Measurements from ENCODE around the gene ART5.

ART5 gene

DNA sequence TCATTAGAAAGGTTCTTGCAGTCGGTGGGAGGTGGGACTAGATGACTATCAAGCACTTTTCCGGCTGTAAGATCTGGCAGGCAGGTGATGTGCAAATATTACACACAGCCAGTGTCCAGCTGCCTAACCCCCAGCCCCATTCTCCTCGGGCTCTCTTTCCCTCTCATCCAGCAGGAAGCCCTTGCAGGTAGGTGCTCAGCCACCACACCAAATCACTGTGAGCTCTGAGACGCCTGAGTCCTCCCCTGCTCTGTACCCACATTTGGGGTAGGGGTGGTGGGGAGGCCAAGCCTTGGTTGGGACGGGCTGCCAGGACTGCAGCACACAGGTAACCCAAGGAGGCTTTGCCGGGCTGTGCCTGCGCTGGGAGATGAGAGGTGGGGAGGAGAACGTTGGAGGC, 601 bp downstream of the ART5 start:
- H3K9ac ChIP-seq (ENCODE audit: low read length in 5 of 5), result no peak overlapping the region
- H3K9me3 ChIP-seq (ENCODE audit: control insufficient read depth in 5 of 5, low read length in 5 of 5), result no peaks in the 10 kb centered on the region
- H3K4me3 ChIP-seq (ENCODE audit: low read depth in 1 of 5, low read length in 5 of 5), result peak overlapping the region in 1 of 5 donors; percentile 39
- H3K27ac ChIP-seq (ENCODE audit: low read depth, low read length), result no peak overlapping the region
- no peaks in the 10 kb centered on the region for H3K36me3 ChIP-seq (ENCODE audit: control insufficient read depth in 5 of 5, insufficient read depth in 5 of 5, low read length in 5 of 5)
- peaks cover 5 to 16% (median 12%) of the 10 kb centered on the region in 5 donors for H3K4me1 ChIP-seq (ENCODE audit: control insufficient read depth in 5 of 5, insufficient read depth in 5 of 5, low read length in 5 of 5)
- peaks cover 0 to 7% (median 3%) of the 10 kb centered on the region in 5 donors for H3K27me3 ChIP-seq (ENCODE audit: control insufficient read depth in 5 of 5, insufficient read depth in 4 of 5, low read length in 5 of 5)

DNA sequence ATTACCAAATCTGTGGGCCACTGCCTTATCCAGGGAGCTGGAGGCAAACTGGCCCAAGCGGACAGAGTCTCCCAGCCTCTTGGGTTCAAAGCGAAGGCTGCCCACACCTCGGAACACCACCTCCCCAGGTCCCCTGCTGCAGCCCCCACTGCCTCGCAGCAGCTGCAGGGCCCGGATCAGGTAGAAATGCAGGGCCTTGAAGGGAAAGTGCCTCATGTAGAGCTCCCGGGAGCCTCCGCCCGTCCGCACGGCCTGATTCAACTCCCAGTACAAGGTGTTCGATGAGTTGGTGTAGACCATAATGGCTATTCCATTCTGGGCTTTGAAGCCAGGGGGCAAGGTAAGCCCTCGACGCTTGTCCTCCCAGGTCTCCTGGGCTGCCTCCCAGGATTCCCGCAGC, 2.0 kb downstream of the ART5 start:
- Histone ChIP-seq H3K9me3 (ENCODE audit: control insufficient read depth in 5 of 5, low read length in 5 of 5) (no peaks in the 10 kb centered on the region), H3K4me3 (ENCODE audit: low read depth in 1 of 5, low read length in 5 of 5) (no peak overlapping the region), H3K36me3 (ENCODE audit: control insufficient read depth in 5 of 5, insufficient read depth in 5 of 5, low read length in 5 of 5) (no peaks in the 10 kb centered on the region), H3K27ac (ENCODE audit: low read depth, low read length) (no peak overlapping the region), H3K9ac (ENCODE audit: low read length in 5 of 5) (no peak overlapping the region), H3K4me1 (ENCODE audit: control insufficient read depth in 5 of 5, insufficient read depth in 5 of 5, low read length in 5 of 5) (peaks cover 3 to 16% (median 12%) of the 10 kb centered on the region in 5 donors), H3K27me3 (ENCODE audit: control insufficient read depth in 5 of 5, insufficient read depth in 4 of 5, low read length in 5 of 5) (no peaks in the 10 kb centered on the region)

DNA sequence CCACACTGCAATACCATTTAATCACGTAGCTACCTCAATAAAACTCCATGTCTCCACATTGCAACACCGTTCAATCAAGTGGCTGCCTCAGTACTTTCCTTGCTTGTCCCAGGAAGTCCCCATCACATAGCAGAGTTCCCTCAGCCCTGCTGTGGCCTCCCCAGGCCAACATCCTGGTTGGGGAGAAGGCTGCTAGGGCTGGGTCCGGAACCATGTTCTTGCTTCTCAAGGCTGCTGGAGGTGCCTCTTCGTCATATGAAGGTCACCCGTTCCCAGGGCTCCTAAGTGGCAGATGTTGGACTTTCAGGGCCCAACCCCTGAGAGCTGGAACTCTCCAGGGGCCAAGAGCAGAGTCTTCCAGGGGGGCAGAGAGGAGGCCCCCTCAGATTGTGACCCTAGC, 3.3 kb downstream of the ART5 start:
- H3K27me3 ChIP-seq (ENCODE audit: control insufficient read depth in 5 of 5, insufficient read depth in 4 of 5, low read length in 5 of 5), result no peaks in the 10 kb centered on the region
- no peak overlapping the region for H3K27ac ChIP-seq (ENCODE audit: low read depth, low read length)
- peaks cover 3 to 16% (median 12%) of the 10 kb centered on the region in 5 donors for H3K4me1 ChIP-seq (ENCODE audit: control insufficient read depth in 5 of 5, insufficient read depth in 5 of 5, low read length in 5 of 5)
- no peak overlapping the region for H3K9ac ChIP-seq (ENCODE audit: low read length in 5 of 5)
- no peaks in the 10 kb centered on the region for H3K36me3 ChIP-seq (ENCODE audit: control insufficient read depth in 5 of 5, insufficient read depth in 5 of 5, low read length in 5 of 5)
- no peak overlapping the region for H3K4me3 ChIP-seq (ENCODE audit: low read depth in 1 of 5, low read length in 5 of 5)
- H3K9me3 ChIP-seq (ENCODE audit: control insufficient read depth in 5 of 5, low read length in 5 of 5), result no peaks in the 10 kb centered on the region

DNA sequence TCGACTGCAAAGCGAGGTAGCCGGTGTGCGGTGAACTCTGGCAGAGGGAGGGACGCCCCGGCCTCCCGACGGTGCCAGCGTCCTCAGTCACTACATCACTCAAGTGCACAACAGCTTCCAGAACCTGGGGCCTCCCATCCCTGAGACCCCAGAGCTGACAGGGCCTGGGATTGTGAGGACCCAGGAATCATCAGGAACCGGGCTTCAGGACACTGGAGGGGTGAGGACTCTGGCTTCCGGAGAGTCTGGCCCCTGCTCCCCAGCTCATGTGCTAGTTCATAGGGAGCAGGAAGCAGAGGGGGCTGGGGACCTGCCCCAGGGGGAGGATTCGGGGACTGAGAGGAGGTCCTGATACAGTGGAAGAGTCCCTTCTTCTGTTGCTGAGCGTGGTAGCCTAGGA, 4.6 kb downstream of the ART5 start:
- Histone ChIP-seq H3K36me3 (ENCODE audit: control insufficient read depth in 5 of 5, insufficient read depth in 5 of 5, low read length in 5 of 5) (no peaks in the 10 kb centered on the region), H3K4me3 (ENCODE audit: low read depth in 1 of 5, low read length in 5 of 5) (no peak overlapping the region), H3K9ac (ENCODE audit: low read length in 5 of 5) (no peak overlapping the region), H3K9me3 (ENCODE audit: control insufficient read depth in 5 of 5, low read length in 5 of 5) (no peaks in the 10 kb centered on the region), H3K4me1 (ENCODE audit: control insufficient read depth in 5 of 5, insufficient read depth in 5 of 5, low read length in 5 of 5) (peaks cover 0 to 6% (median 2%) of the 10 kb centered on the region in 5 donors), H3K27me3 (ENCODE audit: control insufficient read depth in 5 of 5, insufficient read depth in 4 of 5, low read length in 5 of 5) (no peaks in the 10 kb centered on the region), H3K27ac (ENCODE audit: low read depth, low read length) (no peak overlapping the region)

DNA sequence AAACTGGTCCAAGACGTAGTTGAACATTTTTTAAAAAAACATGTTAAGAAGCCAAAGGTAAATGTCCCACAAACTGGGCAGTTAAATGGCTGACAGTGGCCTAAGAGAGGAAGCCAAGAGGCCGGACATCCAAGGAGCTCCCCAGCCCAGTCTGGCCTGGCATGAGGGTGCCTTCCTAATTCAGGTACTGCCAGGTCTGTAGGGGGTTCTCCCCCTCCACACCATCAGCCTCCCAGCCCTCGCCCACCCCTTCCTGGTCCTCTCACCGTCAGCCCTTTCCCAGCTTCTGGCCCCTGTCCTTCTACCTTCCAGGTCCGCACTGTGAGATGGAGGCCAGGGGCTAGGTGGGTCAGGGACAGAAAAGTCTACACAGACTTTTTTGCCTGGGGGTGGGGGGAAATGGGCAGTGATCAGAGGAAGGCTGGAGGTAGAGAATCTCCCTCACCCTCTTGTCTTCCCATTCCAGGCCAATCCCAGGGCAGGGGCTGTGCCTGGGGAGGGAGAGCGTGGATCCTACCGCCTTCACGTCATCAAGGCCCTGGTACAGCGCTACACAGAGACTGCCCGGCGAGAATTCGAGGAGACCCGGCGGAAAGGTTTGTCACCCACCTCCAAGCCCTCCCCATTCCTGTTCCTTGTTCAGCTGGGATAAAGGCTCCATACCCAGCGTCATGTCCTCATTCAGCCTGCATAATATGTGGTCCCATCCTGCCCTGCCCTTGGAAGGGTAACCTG, 6.0 kb downstream of the ART5 start:
- no peaks in the 10 kb centered on the region for H3K4me1 ChIP-seq (ENCODE audit: control insufficient read depth in 5 of 5, insufficient read depth in 5 of 5, low read length in 5 of 5)
- no peaks in the 10 kb centered on the region for H3K27me3 ChIP-seq (ENCODE audit: control insufficient read depth in 5 of 5, insufficient read depth in 4 of 5, low read length in 5 of 5)
- H3K27ac ChIP-seq (ENCODE audit: low read depth, low read length), result no peak overlapping the region
- H3K9ac ChIP-seq (ENCODE audit: low read length in 5 of 5), result no peak overlapping the region
- no peaks in the 10 kb centered on the region for H3K9me3 ChIP-seq (ENCODE audit: control insufficient read depth in 5 of 5, low read length in 5 of 5)
- no peaks in the 10 kb centered on the region for H3K36me3 ChIP-seq (ENCODE audit: control insufficient read depth in 5 of 5, insufficient read depth in 5 of 5, low read length in 5 of 5)
- no peak overlapping the region for H3K4me3 ChIP-seq (ENCODE audit: low read depth in 1 of 5, low read length in 5 of 5)

DNA sequence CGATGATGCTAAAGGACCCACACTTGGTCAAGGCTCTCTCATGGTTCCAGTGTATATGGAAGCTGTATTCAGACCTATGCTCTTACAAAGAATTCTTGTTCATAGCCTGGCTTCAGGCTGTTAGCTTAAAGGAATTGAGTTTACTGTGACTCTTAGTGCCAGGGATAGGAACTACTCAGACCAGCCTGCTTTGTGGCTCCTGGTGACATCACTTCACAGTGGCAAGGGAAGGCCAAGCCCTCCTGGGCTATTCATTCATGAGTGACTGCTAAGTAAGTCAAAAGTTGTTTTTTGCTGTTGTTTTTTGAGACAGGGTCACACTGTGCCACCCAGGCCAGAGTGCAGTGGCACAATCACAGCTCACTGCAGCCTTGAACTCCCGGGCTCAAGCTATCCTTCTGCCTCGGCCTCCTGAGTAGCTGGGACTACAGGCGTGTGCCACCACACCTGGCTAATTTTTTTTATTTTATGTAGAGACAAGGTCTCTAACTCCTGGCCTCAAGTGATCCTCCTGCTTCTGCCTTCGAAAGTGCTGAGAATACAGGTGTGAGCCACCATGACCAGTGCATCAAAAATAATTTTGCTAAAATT, 9.6 kb downstream of the ART5 start:
- no peaks in the 10 kb centered on the region for H3K9me3 ChIP-seq (ENCODE audit: control insufficient read depth in 5 of 5, low read length in 5 of 5)
- no peaks in the 10 kb centered on the region for H3K36me3 ChIP-seq (ENCODE audit: control insufficient read depth in 5 of 5, insufficient read depth in 5 of 5, low read length in 5 of 5)
- H3K4me3 ChIP-seq (ENCODE audit: low read depth in 1 of 5, low read length in 5 of 5), result no peak overlapping the region
- H3K4me1 ChIP-seq (ENCODE audit: control insufficient read depth in 5 of 5, insufficient read depth in 5 of 5, low read length in 5 of 5), result peaks cover 0 to 2% (median 1%) of the 10 kb centered on the region in 5 donors
- no peak overlapping the region for H3K9ac ChIP-seq (ENCODE audit: low read length in 5 of 5)
- H3K27ac ChIP-seq (ENCODE audit: low read depth, low read length), result no peak overlapping the region
- H3K27me3 ChIP-seq (ENCODE audit: control insufficient read depth in 5 of 5, insufficient read depth in 4 of 5, low read length in 5 of 5), result no peaks in the 10 kb centered on the region

DNA sequence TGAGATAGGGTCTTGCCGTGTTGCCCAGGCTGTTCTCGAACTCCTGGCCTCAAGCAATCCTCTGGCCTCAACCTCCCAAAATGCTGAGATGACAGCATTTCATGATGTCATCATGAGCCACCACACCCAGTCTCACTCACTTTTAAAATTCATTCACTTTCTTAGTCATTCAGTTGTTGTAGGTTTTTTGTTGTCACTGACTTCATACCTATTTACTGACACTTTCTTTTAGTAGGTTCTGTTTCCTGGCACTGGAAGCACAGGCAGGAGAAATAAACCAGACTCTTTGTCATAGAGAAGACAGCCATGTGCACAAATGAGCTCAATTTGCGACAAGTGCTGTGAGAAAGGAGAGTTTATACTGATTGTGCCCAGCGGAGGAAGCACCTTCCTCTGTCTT, 10.5 kb downstream of the ART5 start:
- H3K4me3 ChIP-seq (ENCODE audit: low read depth in 1 of 5, low read length in 5 of 5), result no peak overlapping the region
- H3K4me1 ChIP-seq (ENCODE audit: control insufficient read depth in 5 of 5, insufficient read depth in 5 of 5, low read length in 5 of 5), result peaks cover 0 to 10% (median 10%) of the 10 kb centered on the region in 5 donors
- H3K27ac ChIP-seq (ENCODE audit: low read depth, low read length), result no peak overlapping the region
- no peaks in the 10 kb centered on the region for H3K27me3 ChIP-seq (ENCODE audit: control insufficient read depth in 5 of 5, insufficient read depth in 4 of 5, low read length in 5 of 5)
- H3K9ac ChIP-seq (ENCODE audit: low read length in 5 of 5), result no peak overlapping the region
- H3K9me3 ChIP-seq (ENCODE audit: control insufficient read depth in 5 of 5, low read length in 5 of 5), result no peaks in the 10 kb centered on the region
- no peaks in the 10 kb centered on the region for H3K36me3 ChIP-seq (ENCODE audit: control insufficient read depth in 5 of 5, insufficient read depth in 5 of 5, low read length in 5 of 5)

DNA sequence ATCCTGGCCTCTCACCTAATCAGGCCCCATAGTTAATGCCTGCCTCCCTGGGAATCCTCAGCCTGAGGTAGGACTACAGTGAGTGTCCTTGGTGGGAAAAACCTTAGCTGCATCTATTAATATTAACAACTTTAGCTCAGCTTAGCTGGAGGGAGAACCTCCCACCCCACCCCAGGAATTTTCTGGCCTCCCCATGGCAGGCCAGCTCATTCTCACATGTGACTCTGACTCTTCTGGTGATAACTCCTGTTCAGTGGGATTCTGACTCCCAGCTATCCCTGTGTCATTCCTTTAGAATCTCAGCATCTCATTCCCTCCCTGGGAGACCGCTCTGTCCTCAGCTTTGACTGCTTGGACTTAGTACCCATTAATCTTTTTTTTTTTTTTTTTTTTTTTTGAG, 14.5 kb downstream of the ART5 start:
- H3K27ac ChIP-seq (ENCODE audit: low read depth, low read length), result no peak overlapping the region
- no peaks in the 10 kb centered on the region for H3K9me3 ChIP-seq (ENCODE audit: control insufficient read depth in 5 of 5, low read length in 5 of 5)
- H3K36me3 ChIP-seq (ENCODE audit: control insufficient read depth in 5 of 5, insufficient read depth in 5 of 5, low read length in 5 of 5), result no peaks in the 10 kb centered on the region
- no peak overlapping the region for H3K9ac ChIP-seq (ENCODE audit: low read length in 5 of 5)
- no peak overlapping the region for H3K4me3 ChIP-seq (ENCODE audit: low read depth in 1 of 5, low read length in 5 of 5)
- H3K4me1 ChIP-seq (ENCODE audit: control insufficient read depth in 5 of 5, insufficient read depth in 5 of 5, low read length in 5 of 5), result peaks cover 0 to 24% (median 15%) of the 10 kb centered on the region in 5 donors
- H3K27me3 ChIP-seq (ENCODE audit: control insufficient read depth in 5 of 5, insufficient read depth in 4 of 5, low read length in 5 of 5), result no peaks in the 10 kb centered on the region

DNA sequence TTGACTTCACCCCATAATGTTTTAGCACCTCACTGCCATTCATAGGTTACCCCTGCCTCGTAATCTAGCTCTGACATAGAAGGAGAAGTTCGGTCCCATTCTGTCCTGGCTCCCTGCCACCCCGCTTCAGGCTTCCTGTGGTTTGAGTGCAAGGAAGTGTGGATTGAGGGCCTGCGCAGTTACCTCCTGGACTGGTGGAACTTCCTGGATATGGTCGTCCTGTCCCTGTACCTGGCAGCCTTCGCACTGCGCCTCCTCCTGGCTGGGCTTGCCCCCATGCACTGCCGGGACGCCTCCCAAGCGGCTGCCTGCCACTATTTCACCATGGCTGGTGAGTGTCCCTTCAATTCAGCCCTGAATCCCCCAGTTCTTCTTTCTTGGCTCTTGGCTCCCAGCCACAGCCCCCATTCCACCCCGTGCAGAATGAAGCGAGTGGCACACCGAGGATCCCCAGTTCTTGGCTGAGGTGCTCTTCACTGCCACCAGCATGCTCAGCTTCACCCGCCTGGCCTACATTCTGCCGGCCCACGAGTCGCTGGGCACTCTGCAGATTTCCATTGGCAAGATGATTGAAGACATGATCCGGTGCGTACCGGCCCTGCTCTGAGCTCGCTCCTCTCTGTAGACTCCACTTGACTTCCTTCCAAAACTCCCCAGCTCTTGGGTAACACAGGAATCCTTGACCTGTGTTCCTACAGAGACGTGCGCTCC, 15.4 kb downstream of the ART5 start:
- Histone ChIP-seq H3K4me1 (ENCODE audit: control insufficient read depth in 5 of 5, insufficient read depth in 5 of 5, low read length in 5 of 5) (peaks cover 0 to 24% (median 15%) of the 10 kb centered on the region in 5 donors), H3K27me3 (ENCODE audit: control insufficient read depth in 5 of 5, insufficient read depth in 4 of 5, low read length in 5 of 5) (no peaks in the 10 kb centered on the region), H3K36me3 (ENCODE audit: control insufficient read depth in 5 of 5, insufficient read depth in 5 of 5, low read length in 5 of 5) (no peaks in the 10 kb centered on the region), H3K9me3 (ENCODE audit: control insufficient read depth in 5 of 5, low read length in 5 of 5) (no peaks in the 10 kb centered on the region), H3K9ac (ENCODE audit: low read length in 5 of 5) (no peak overlapping the region), H3K27ac (ENCODE audit: low read depth, low read length) (no peak overlapping the region), H3K4me3 (ENCODE audit: low read depth in 1 of 5, low read length in 5 of 5) (peak overlapping the region; percentile 19 to 61 (median 28))

DNA sequence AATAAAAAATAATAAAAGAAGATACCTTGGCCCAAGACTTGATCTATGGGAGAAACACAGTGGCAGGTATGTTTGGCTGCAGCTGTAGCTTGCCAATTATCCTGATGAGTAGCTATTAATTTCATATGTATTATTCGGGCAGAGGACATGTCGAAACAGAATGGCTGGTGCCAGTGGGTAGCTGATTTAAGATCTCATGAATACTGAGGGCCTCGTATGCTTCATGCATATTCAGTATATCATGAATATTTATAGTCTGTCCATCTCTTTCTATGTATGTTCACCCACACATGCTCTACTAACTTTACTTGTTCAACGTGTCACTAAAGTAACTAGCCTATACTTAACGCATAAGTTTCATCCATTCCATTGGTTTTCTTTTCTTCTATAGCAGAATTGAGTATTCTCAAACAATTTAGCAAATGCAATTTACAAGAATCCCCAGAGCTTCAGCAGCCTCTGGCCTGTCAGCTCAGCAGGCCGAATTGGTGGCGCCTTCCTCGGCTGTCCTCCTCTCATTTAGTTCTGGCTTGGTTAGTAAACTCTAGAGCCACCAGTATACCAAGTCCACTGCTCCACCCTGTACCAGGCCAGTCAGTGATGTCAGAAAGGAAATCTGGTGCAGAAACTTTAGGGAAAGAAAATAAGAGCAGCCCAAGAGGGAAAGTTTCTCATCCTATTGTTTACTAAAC, 17.9 kb downstream of the ART5 start:
- no peak overlapping the region for H3K4me3 ChIP-seq (ENCODE audit: low read depth in 1 of 5, low read length in 5 of 5)
- H3K4me1 ChIP-seq (ENCODE audit: control insufficient read depth in 5 of 5, insufficient read depth in 5 of 5, low read length in 5 of 5), result peaks cover 0 to 24% (median 15%) of the 10 kb centered on the region in 5 donors
- H3K36me3 ChIP-seq (ENCODE audit: control insufficient read depth in 5 of 5, insufficient read depth in 5 of 5, low read length in 5 of 5), result no peaks in the 10 kb centered on the region
- H3K9ac ChIP-seq (ENCODE audit: low read length in 5 of 5), result no peak overlapping the region
- no peaks in the 10 kb centered on the region for H3K27me3 ChIP-seq (ENCODE audit: control insufficient read depth in 5 of 5, insufficient read depth in 4 of 5, low read length in 5 of 5)
- H3K27ac ChIP-seq (ENCODE audit: low read depth, low read length), result no peak overlapping the region
- H3K9me3 ChIP-seq (ENCODE audit: control insufficient read depth in 5 of 5, low read length in 5 of 5), result no peaks in the 10 kb centered on the region
